ENCODE measurements around the gene CFAP161. TPM values are rescaled to one million over a fixed set of nuclear protein-coding genes. Genes with fewer than 3 reads are reported as not detected.

The CFAP161 gene
- total RNA-seq, 4 donors from 2014 or later: not detected

DNA sequence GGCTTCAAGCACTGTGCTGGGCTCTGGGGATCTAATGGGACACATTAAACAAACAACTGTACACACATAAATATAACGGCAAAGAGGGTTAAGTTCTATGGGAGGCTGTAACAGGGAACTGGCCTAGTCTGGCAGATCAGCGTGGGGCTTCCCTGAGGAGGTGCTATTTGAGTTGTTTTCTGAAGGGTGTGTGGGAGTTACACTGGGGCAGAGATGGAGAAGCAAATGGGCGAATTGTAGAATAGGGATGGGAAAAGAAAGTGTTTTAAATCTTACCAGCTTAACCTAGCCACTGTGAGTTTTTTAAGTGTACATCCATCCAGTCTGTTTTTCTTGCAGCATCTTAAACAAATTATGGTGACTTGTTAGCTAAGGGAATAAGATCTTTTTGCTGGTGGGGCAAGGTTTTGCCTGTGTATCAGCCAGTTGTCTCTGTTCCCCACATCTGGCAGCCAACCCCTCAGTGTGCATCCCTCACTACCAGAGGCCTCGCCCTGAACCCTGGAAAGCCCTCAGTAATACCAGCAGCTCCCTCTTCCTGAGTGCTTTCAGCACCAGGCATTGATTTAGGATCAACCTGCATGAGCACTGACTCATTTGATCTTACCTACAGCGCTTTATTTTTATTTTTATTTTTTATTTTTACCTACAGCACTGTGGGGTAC lies 51.7 kb downstream of the CFAP161 start:
- H3K27ac ChIP-seq: no peak overlapping the region
- WGBS, 2 donors (ENCODE audit: low coverage in 1 of 2): 60 to 66% methylated on average over 5 of the region's 5 CpGs
- in situ Hi-C loops (cut with MboI; ENCODE audit: low pct_ligation_motif_present in 1 of 4, low pct_unique_long_range_greater_than_20kb in 1 of 4, low sequenced_read_pairs in 3 of 4): no loop called here
- TF ChIP-seq CTCF (IDR thresholded peaks at IDR 0.05) (no peak), POLR2AphosphoS5 (IDR thresholded peaks at IDR 0.05) (no peak), POLR2A (IDR thresholded peaks at IDR 0.05) (no peak), EP300 (IDR thresholded peaks at IDR 0.05; ENCODE audit: low read depth) (no peak)
- H3K9me3 ChIP-seq: no peaks in the 10 kb centered on the region
- no peaks in the 10 kb centered on the region for H3K27me3 ChIP-seq
- no peak for DNase-seq
- H3K4me1 ChIP-seq: peaks cover 0 to 9% (median 2%) of the 10 kb centered on the region in 4 donors
- no peaks in the 10 kb centered on the region for H3K36me3 ChIP-seq
- intact Hi-C loops (cut with DNase I; ENCODE audit: low total_unique reads): no loop called here
- no peak overlapping the region for H3K4me3 ChIP-seq

- H3K9me3 ChIP-seq: no peaks in the 10 kb centered on the region
- in situ Hi-C loops (cut with MboI; ENCODE audit: low pct_ligation_motif_present in 1 of 4, low pct_unique_long_range_greater_than_20kb in 1 of 4, low sequenced_read_pairs in 3 of 4): no loop called here
- intact Hi-C loops (cut with DNase I; ENCODE audit: low total_unique reads): no loop called here
Observed at GRCh38 chr15:81188354-81188753, 54.3 kb downstream of the CFAP161 start.

GRCh38 chr15:81189583-81190283 lies 55.7 kb downstream of the CFAP161 start:
- TF ChIP-seq CTCF (IDR thresholded peaks at IDR 0.05) (no peak), EP300 (IDR thresholded peaks at IDR 0.05; ENCODE audit: low read depth) (no peak), POLR2A (IDR thresholded peaks at IDR 0.05) (no peak), POLR2AphosphoS5 (IDR thresholded peaks at IDR 0.05) (peak in 2 of 3 donors; percentile 20 to 51)
- 50 to 60% methylated on average over 5 to 11 of the region's 11 CpGs for WGBS, 2 donors (ENCODE audit: low coverage in 1 of 2)
- H3K9me3 ChIP-seq: no peaks in the 10 kb centered on the region
- no peaks in the 10 kb centered on the region for H3K36me3 ChIP-seq
- peak overlapping the region; percentile 46 to 74 (median 58) for H3K27ac ChIP-seq
- H3K4me3 ChIP-seq: no peak overlapping the region
- in situ Hi-C loops (cut with MboI; ENCODE audit: low pct_ligation_motif_present in 1 of 4, low pct_unique_long_range_greater_than_20kb in 1 of 4, low sequenced_read_pairs in 3 of 4) (no loop called here), intact Hi-C loops (cut with DNase I; ENCODE audit: low total_unique reads) (no loop called here)
- H3K4me1 ChIP-seq: peaks cover 0 to 3% (median 0%) of the 10 kb centered on the region in 4 donors
- DNase-seq: peak; percentile 14
- no peaks in the 10 kb centered on the region for H3K27me3 ChIP-seq

More at GRCh38 chr15:81188354-81188753, 54.3 kb downstream of the CFAP161 start:
- TF ChIP-seq POLR2A (IDR thresholded peaks at IDR 0.05) (no peak), EP300 (IDR thresholded peaks at IDR 0.05; ENCODE audit: low read depth) (no peak), POLR2AphosphoS5 (IDR thresholded peaks at IDR 0.05) (no peak), CTCF (IDR thresholded peaks at IDR 0.05) (no peak)
- H3K36me3 ChIP-seq: no peaks in the 10 kb centered on the region
- H3K27me3 ChIP-seq: no peaks in the 10 kb centered on the region
- 63 to 88% methylated on average over 1 to 8 of the region's 8 CpGs for WGBS, 2 donors (ENCODE audit: low coverage in 1 of 2)
- no peak for DNase-seq
- peaks cover 0 to 3% (median 0%) of the 10 kb centered on the region in 4 donors for H3K4me1 ChIP-seq
- H3K4me3 ChIP-seq: no peak overlapping the region
- H3K27ac ChIP-seq: no peak overlapping the region

GRCh38 chr15:81190922-81191507 lies 56.9 kb downstream of the CFAP161 start:
- in situ Hi-C loops (cut with MboI; ENCODE audit: low pct_ligation_motif_present in 1 of 4, low pct_unique_long_range_greater_than_20kb in 1 of 4, low sequenced_read_pairs in 3 of 4): no loop called here
- WGBS, 2 donors (ENCODE audit: low coverage in 1 of 2): 63 to 81% methylated on average over 3 of the region's 3 CpGs

More at GRCh38 chr15:81190922-81191507, 56.9 kb downstream of the CFAP161 start:
- no peaks in the 10 kb centered on the region for H3K36me3 ChIP-seq
- H3K27me3 ChIP-seq: peaks cover 3% of the 10 kb centered on the region
- H3K4me3 ChIP-seq: no peak overlapping the region
- H3K9me3 ChIP-seq: no peaks in the 10 kb centered on the region
- peaks cover 0 to 3% (median 0%) of the 10 kb centered on the region in 4 donors for H3K4me1 ChIP-seq
- TF ChIP-seq POLR2A (IDR thresholded peaks at IDR 0.05) (no peak), POLR2AphosphoS5 (IDR thresholded peaks at IDR 0.05) (peak in 1 of 3 donors; percentile 49)
- intact Hi-C loops (cut with DNase I; ENCODE audit: low total_unique reads): no loop called here
- DNase-seq: no peak
- H3K27ac ChIP-seq: peak overlapping the region; percentile 34 to 74 (median 58)
